Suprapubic skin (tissue), 4 donors: Measurements from ENCODE around the gene CAMTA1. TPM values are rescaled to one million over a fixed set of nuclear protein-coding genes. Genes with fewer than 3 reads are reported as not detected.
"Not testable (repeated sequence)": the region's sequence is repeated elsewhere in the genome, so short reads cannot be mapped to it uniquely, and the experiment has no call there.

ENCODE experiments used
- DNase-seq, 2 donors: peaks; one replicate each; pipeline ENCODE4 v3.0.0-alpha.2; 2019; ENCODE audit warnings: low spot score in 2 of 2
- H3K27ac ChIP-seq: fragments of 200-600 bp; sonication (generic); one replicate; pipeline ENCODE4 v1.5.1; 2019
- H3K27me3 ChIP-seq: fragments of 200-600 bp; sonication (generic); one replicate; pipeline ENCODE4 v1.5.1; 2019
- H3K36me3 ChIP-seq: fragments of 200-600 bp; sonication (generic); one replicate; pipeline ENCODE4 v1.5.1; 2019
- H3K4me1 ChIP-seq: fragments of 200-600 bp; sonication (generic); one replicate; pipeline ENCODE4 v1.5.1; 2019
- H3K4me3 ChIP-seq: fragments of 200-600 bp; sonication (generic); one replicate; pipeline ENCODE4 v1.5.1; 2019; ENCODE audit warnings: mild to moderate bottlenecking
- H3K9me3 ChIP-seq: fragments of 200-600 bp; sonication (generic); one replicate; pipeline ENCODE4 v1.5.1; 2019
- CTCF ChIP-seq, 2 donors: fragments of 200-600 bp in 1 of 2; fragments of 450-650 bp in 1 of 2; sonication (generic) in 1 of 2; IDR thresholded peaks; one replicate each; pipeline ENCODE4 v1.5.1; 2016 to 2019; ENCODE audit warnings: antibody characterized with exemption in 2 of 2, mild to moderate bottlenecking in 1 of 2, moderate library complexity in 1 of 2
- EP300 ChIP-seq: sonication (generic); formaldehyde crosslinking; IDR thresholded peaks from one replicate; pipeline ENCODE4 v1.6.1; 2017; ENCODE audit warnings: antibody characterized with exemption
- POLR2A ChIP-seq, 2 donors: fragments of 450-650 bp; IDR thresholded peaks; one replicate each; pipeline ENCODE4 v1.6.1; 2017; ENCODE audit warnings: antibody characterized with exemption in 2 of 2, mild to moderate bottlenecking in 2 of 2, moderate library complexity in 2 of 2
- POLR2AphosphoS5 ChIP-seq, 3 donors: sonication (generic); formaldehyde crosslinking; IDR thresholded peaks; one replicate each; pipeline ENCODE4 v1.6.1; 2017; ENCODE audit warnings: antibody characterized with exemption in 3 of 3
- WGBS: methylation state at CpG from one replicate; pipeline ENCODE4 v1.1.5; 2018; 5-methylcytosine and 5-hydroxymethylcytosine counted together
- total RNA-seq, 4 donors: library from RNA; depleted of rRNA; stranded (reverse); fragments of >200 nt; gene quantifications; one replicate each; pipeline ENCODE4 v1.1.0, GENCODE V29; 2016

Gene CAMTA1
- total RNA-seq, 4 donors from 2014 or later, result 40.4 to 54.1 (median 46.6) TPM

GRCh38 chr1:7375781-7376660, 590.8 kb downstream of the CAMTA1 start:
- TF ChIP-seq CTCF (IDR thresholded peaks at IDR 0.05) (no peak), POLR2AphosphoS5 (IDR thresholded peaks at IDR 0.05) (no peak), POLR2A (IDR thresholded peaks at IDR 0.05) (no peak), EP300 (no peak)
- Histone ChIP-seq H3K36me3 (no peaks in the 10 kb centered on the region), H3K4me1 (peaks cover 5% of the 10 kb centered on the region), H3K4me3 (no peak overlapping the region), H3K9me3 (no peaks in the 10 kb centered on the region), H3K27me3 (peaks cover 16% of the 10 kb centered on the region), H3K27ac (no peak overlapping the region)
- WGBS, result 90% methylated on average over 9 of the region's 9 CpGs
- DNase-seq, result peak in 1 of 2 donors; percentile 44

- Histone ChIP-seq H3K4me3 (no peak overlapping the region), H3K4me1 (peaks cover 5% of the 10 kb centered on the region), H3K27ac (no peak overlapping the region), H3K9me3 (no peaks in the 10 kb centered on the region), H3K27me3 (peaks cover 16% of the 10 kb centered on the region), H3K36me3 (no peaks in the 10 kb centered on the region)
- 95% methylated on average over 4 of the region's 4 CpGs for WGBS
- TF ChIP-seq CTCF (IDR thresholded peaks at IDR 0.05), result no peak
- TF ChIP-seq POLR2AphosphoS5 (IDR thresholded peaks at IDR 0.05), result no peak
- TF ChIP-seq EP300, result no peak
- DNase-seq, result no peak
Measured at GRCh38 chr1:7376676-7377075, 591.4 kb downstream of the CAMTA1 start.

GRCh38 chr1:7378346-7379130, 593.3 kb downstream of the CAMTA1 start:
- no peak for TF ChIP-seq POLR2AphosphoS5 (IDR thresholded peaks at IDR 0.05)
- TF ChIP-seq EP300, result no peak
- TF ChIP-seq POLR2A (IDR thresholded peaks at IDR 0.05), result no peak
- no peak for TF ChIP-seq CTCF (IDR thresholded peaks at IDR 0.05)
- H3K9me3 ChIP-seq, result no peaks in the 10 kb centered on the region
- no peak overlapping the region for H3K4me3 ChIP-seq
- 89% methylated on average over 14 of the region's 14 CpGs for WGBS
- DNase-seq, result peak in 1 of 2 donors; percentile 73
- no peaks in the 10 kb centered on the region for H3K36me3 ChIP-seq
- peaks cover 16% of the 10 kb centered on the region for H3K27me3 ChIP-seq
- peaks cover 5% of the 10 kb centered on the region for H3K4me1 ChIP-seq
- H3K27ac ChIP-seq, result no peak overlapping the region

GRCh38 chr1:7379441-7379971, 594.3 kb downstream of the CAMTA1 start:
- no peak for TF ChIP-seq EP300
- TF ChIP-seq POLR2A (IDR thresholded peaks at IDR 0.05), result no peak
- no peak for TF ChIP-seq POLR2AphosphoS5 (IDR thresholded peaks at IDR 0.05)
- no peak for TF ChIP-seq CTCF (IDR thresholded peaks at IDR 0.05)
- peaks cover 5% of the 10 kb centered on the region for H3K4me1 ChIP-seq
- H3K27me3 ChIP-seq, result peaks cover 11% of the 10 kb centered on the region
- no peak overlapping the region for H3K27ac ChIP-seq
- no peaks in the 10 kb centered on the region for H3K36me3 ChIP-seq
- WGBS, result 24% methylated on average over 18 of the region's 18 CpGs
- no peak overlapping the region for H3K4me3 ChIP-seq
- DNase-seq, result peak in 1 of 2 donors; percentile 54
- H3K9me3 ChIP-seq, result no peaks in the 10 kb centered on the region

GRCh38 chr1:7380068-7380467, 594.8 kb downstream of the CAMTA1 start:
- not testable (repeated sequence) for H3K9me3 ChIP-seq, H3K36me3 ChIP-seq, H3K4me1 ChIP-seq, H3K27me3 ChIP-seq, H3K27ac ChIP-seq, H3K4me3 ChIP-seq
- WGBS, result 92% methylated on average over 9 of the region's 9 CpGs
- peak in 1 of 2 donors; percentile 62 for DNase-seq
